Gastrocnemius medialis (tissue), 4 donors: ENCODE results near the gene NHEJ1.

Source experiments
- POLR2A ChIP-seq, 2 donors: fragments of 450-650 bp; IDR thresholded peaks; one replicate each; pipeline ENCODE4 v1.6.1; 2017; ENCODE audit warnings: antibody characterized with exemption in 2 of 2, mild to moderate bottlenecking in 2 of 2, moderate library complexity in 2 of 2
- TF ChIP-seq, protein P1 (sequence below), 5 experiments: fragments of 450-650 bp in 3 of 5; fragments of 200-600 bp in 2 of 5; sonication (generic) in 2 of 5; IDR thresholded peaks in 4 of 5; conservative IDR thresholded peaks in 1 of 5; 1 replicate in 4 of 5; 2 replicates in 1 of 5; pipeline ENCODE4 v1.5.1; 2016 to 2019; ENCODE audit warnings: antibody characterized with exemption in 5 of 5, mild to moderate bottlenecking in 3 of 5, moderate library complexity in 3 of 5

DNA sequence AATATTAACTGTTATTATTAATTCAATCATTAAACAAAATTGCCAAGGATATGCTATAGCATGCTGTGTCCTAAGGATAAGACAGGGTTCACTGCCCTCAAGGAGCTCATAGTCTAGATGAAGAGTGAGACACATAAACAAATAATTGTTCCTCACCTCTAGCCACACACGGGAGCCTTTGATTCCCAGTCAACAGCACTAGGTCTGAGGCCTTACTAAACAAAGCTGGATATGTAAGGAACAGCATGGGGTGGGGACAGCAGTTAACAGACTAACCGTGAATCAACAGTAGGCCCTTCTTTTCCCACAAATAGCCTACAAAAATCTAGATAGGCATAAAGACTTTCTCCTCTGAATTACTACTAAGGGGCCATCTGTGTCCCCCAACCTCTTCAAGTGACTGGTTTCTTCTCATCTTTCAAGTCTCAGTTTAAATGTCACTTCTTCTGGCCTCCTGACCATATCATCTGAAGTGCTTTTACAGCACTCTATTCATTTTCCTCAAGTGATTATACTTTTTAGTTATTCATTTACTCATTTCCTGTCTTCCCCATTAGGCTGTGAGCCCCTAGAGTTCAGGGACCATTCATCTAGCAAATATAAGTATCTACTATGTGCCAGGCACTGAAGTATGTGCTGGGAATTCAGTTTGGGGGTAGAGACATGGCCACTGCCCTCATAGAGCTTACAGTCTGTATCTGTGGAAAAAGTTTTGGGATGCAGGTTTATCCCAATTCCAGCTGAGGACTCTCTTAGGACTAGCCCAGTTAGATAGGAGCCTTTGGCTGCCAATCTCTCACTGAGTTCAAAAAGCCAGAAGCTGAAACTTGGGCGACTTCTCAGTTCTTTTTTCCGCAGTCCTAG is 69.9 kb downstream of the NHEJ1 start:
- TF ChIP-seq, protein P1, sequence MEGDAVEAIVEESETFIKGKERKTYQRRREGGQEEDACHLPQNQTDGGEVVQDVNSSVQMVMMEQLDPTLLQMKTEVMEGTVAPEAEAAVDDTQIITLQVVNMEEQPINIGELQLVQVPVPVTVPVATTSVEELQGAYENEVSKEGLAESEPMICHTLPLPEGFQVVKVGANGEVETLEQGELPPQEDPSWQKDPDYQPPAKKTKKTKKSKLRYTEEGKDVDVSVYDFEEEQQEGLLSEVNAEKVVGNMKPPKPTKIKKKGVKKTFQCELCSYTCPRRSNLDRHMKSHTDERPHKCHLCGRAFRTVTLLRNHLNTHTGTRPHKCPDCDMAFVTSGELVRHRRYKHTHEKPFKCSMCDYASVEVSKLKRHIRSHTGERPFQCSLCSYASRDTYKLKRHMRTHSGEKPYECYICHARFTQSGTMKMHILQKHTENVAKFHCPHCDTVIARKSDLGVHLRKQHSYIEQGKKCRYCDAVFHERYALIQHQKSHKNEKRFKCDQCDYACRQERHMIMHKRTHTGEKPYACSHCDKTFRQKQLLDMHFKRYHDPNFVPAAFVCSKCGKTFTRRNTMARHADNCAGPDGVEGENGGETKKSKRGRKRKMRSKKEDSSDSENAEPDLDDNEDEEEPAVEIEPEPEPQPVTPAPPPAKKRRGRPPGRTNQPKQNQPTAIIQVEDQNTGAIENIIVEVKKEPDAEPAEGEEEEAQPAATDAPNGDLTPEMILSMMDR (IDR thresholded peaks at IDR 0.05 in 4 of 5, conservative IDR thresholded peaks at IDR 0.05 in 1 of 5): no peak
- TF ChIP-seq POLR2A (IDR thresholded peaks at IDR 0.05): no peak
